Measurements from ENCODE around the gene TTC23L.

Gene TTC23L

GRCh38 chr5:34899066-34899465 is 60.1 kb downstream of the TTC23L start:
- H3K4me3 ChIP-seq (ENCODE audit: low read length) = no peak overlapping the region
- TF ChIP-seq, protein P1, sequence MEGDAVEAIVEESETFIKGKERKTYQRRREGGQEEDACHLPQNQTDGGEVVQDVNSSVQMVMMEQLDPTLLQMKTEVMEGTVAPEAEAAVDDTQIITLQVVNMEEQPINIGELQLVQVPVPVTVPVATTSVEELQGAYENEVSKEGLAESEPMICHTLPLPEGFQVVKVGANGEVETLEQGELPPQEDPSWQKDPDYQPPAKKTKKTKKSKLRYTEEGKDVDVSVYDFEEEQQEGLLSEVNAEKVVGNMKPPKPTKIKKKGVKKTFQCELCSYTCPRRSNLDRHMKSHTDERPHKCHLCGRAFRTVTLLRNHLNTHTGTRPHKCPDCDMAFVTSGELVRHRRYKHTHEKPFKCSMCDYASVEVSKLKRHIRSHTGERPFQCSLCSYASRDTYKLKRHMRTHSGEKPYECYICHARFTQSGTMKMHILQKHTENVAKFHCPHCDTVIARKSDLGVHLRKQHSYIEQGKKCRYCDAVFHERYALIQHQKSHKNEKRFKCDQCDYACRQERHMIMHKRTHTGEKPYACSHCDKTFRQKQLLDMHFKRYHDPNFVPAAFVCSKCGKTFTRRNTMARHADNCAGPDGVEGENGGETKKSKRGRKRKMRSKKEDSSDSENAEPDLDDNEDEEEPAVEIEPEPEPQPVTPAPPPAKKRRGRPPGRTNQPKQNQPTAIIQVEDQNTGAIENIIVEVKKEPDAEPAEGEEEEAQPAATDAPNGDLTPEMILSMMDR (IDR thresholded peaks at IDR 0.05; ENCODE audit: insufficient read depth, low read depth, low read length, missing control alignments) = no peak
- peak; percentile 71 for DNase-seq (ENCODE audit: low read depth)

DNA sequence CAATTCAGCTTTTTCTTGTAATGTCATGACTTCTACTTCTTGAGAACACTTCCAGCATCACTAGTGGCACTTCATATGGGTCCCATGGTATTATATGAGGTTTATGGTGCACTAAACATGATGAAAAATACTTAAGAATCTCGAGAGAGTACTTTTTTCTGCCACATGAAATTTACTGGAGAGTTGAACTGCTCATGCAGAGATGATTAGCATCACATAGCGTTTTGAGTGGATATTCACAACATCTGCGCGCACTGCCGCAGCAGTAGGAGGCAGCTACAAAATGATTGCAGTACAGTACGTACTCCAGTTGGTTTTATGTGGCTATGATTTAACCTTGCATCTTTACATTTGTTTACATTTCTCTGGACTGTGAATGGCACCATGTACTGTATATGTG is 61.7 kb downstream of the TTC23L start:
- TF ChIP-seq, protein P1 (IDR thresholded peaks at IDR 0.05; ENCODE audit: insufficient read depth, low read depth, low read length, missing control alignments) = no peak
- H3K4me3 ChIP-seq (ENCODE audit: low read length) = no peak overlapping the region
- no peak for DNase-seq (ENCODE audit: low read depth)

- TF ChIP-seq, protein P1 (IDR thresholded peaks at IDR 0.05; ENCODE audit: insufficient read depth, low read depth, low read length, missing control alignments) = no peak
Measured at GRCh38 chr5:34903260-34903659, 64.3 kb downstream of the TTC23L start.

DNA sequence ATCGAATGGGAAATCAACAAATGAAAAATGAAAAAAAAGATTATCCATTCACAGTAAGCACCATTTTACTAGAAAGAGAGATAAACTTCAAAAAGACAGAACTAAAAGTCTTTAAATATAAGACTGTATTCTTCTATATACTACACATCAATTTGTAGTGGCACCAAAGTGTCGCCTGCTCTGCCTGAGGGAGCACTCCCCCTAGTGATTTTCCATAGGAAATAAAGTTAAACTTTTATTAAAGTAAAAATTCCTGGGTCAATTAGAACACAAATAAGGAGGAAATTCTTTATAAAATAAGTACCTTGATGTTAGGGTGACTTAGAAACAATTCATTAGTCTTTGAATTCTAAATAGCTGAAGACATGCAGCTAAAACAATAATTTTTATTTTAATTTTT is 66.6 kb downstream of the TTC23L start:
- no peak overlapping the region for H3K4me3 ChIP-seq (ENCODE audit: low read length)
- DNase-seq (ENCODE audit: low read depth) = peak; percentile 13
- TF ChIP-seq, protein P1 (IDR thresholded peaks at IDR 0.05; ENCODE audit: insufficient read depth, low read depth, low read length, missing control alignments) = peak; percentile 49

More at GRCh38 chr5:34903260-34903659, 64.3 kb downstream of the TTC23L start:
- no peak for DNase-seq (ENCODE audit: low read depth)
- H3K4me3 ChIP-seq (ENCODE audit: low read length) = no peak overlapping the region

DNA sequence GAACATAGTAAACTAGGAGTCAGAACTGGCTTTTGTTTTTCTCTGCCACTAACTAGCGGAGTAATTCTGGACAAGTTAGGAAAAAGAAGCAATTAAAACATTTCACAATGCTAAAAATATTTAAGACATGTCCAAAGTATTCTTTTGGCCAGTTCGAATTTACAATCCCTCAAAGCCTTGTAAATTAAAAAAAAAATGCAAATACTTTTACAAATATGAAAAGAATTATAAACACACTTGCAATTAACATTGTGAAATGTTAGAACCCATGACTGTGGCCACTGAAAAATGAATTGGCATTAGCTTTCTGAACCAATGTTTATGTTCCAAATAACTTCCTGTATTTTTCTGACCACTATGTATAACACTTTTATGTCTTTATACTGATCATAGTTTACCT is 74.1 kb downstream of the TTC23L start:
- TF ChIP-seq, protein P1 (IDR thresholded peaks at IDR 0.05; ENCODE audit: insufficient read depth, low read depth, low read length, missing control alignments) = no peak
- no peak for DNase-seq (ENCODE audit: low read depth)
- H3K4me3 ChIP-seq (ENCODE audit: low read length) = no peak overlapping the region

DNA sequence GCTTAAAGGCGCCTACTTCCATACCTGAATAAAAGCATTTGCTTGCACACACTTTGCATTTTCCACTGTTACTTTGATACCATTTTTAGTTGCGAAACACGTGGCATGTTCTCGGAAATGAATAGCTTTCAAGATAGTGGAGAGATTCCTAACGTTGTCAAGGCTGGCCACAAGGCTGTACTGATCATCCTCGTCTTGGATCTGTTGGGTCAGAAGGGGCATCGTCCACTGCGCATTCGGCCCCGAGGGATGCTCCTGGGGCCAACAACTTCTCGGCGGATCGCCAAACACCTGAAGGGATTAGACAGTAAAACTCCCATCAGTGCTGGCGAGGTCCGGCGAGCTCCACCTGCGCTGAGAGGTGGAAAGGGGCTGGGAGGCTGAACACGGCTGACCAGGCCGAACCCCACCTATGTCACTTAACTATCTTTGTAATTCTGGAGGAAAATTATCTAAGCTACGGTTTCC is 75.7 kb downstream of the TTC23L start:
- TF ChIP-seq, protein P1 (IDR thresholded peaks at IDR 0.05; ENCODE audit: insufficient read depth, low read depth, low read length, missing control alignments) = no peak
- peak overlapping the region; percentile 92 for H3K4me3 ChIP-seq (ENCODE audit: low read length)
- no peak for DNase-seq (ENCODE audit: low read depth)

DNA sequence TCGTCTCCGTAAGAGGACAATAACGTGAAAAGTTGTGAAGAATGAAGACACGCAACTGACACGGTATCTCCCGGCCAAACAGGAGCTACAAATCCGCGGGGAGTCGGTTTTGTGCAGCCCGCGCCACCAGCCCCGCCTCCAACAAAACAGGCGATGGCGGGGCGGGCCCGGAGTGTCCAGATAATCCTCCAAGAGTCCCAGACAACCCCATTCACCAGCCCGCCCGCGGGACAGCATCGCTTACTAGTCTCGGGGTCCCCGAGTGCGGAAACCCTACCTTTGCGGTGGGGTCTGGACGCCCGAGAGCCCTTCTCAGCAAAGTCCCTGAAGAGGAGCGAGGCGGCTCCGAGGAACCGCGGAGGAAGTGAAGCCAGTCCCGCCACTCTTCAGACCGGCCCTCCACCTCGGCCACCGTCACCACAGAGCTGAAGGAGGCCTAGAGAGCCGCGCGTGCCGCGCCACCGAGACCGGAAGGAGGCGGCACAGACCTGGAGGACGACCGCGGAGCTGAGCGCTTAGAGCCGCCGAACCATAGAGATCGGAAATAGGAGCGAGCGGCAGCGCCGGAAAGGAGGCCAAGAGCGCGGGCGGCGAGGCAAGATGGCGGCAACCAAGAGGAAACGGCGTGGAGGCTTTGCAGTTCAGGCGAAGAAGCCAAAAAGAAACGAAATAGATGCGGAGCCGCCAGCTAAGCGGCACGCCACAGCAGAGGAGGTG is 76.3 kb downstream of the TTC23L start, which contains the start of the genes BRIX1 and RAD1:
TSS of gene BRIX1 (plus strand) at position 573 of the 717 bp plus-strand sequence. CDS start at position 601, 28 bp downstream.
TSS of gene RAD1 (minus strand) at position 366 of the 717 bp plus-strand sequence. CDS start 612 bp downstream, outside the sequence.
- TF ChIP-seq, protein P1 (IDR thresholded peaks at IDR 0.05; ENCODE audit: insufficient read depth, low read depth, low read length, missing control alignments) = no peak
- peak within 1 kb of the TSS; percentile 92 for H3K4me3 ChIP-seq (ENCODE audit: low read length)
- peak; percentile 99 for DNase-seq (ENCODE audit: low read depth)
